ENCODE results near the gene IZUMO4.

Gene IZUMO4

DNA sequence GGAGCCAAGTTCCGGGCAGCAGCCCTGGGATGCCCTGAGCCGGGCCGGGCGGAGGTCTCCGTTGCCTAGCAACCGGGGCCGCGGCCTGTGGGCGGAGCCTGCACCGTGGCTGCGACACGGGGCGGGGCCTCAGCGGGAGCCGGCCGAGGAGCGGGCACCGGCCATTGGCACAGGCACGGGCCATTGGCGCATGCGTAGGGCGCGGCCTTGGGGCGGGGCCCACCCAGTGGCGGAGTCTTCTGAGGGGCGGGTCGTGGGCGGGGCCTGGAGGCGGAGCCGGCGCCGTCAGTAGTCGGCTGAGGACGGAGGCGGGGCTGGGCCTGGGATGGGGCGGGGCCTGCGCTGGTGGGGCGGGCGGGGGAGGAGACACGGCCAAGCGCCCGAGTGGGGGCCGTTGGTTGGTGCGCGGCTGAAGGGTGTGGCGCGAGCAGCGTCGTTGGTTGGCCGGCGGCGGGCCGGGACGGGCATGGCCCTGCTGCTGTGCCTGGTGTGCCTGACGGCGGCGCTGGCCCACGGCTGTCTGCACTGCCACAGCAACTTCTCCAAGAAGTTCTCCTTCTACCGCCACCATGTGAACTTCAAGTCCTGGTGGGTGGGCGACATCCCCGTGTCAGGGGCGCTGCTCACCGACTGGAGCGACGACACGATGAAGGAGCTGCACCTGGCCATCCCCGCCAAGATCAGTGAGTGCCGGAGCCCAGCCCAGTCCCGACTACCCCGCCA is at the start of gene IZUMO4:
TSS of gene IZUMO4 (plus strand) at position 436 of the 723 bp plus-strand sequence. CDS start at position 467, 31 bp downstream.
- DNase-seq (ENCODE audit: low read depth) = peak; percentile 99

- no peak for DNase-seq (ENCODE audit: low read depth)
Observed at GRCh38 chr19:2047076-2047448, 49.7 kb upstream of the IZUMO4 start.

- DNase-seq (ENCODE audit: low read depth) = no peak
Observed at GRCh38 chr19:2047449-2048103, 49.1 kb upstream of the IZUMO4 start.

DNA sequence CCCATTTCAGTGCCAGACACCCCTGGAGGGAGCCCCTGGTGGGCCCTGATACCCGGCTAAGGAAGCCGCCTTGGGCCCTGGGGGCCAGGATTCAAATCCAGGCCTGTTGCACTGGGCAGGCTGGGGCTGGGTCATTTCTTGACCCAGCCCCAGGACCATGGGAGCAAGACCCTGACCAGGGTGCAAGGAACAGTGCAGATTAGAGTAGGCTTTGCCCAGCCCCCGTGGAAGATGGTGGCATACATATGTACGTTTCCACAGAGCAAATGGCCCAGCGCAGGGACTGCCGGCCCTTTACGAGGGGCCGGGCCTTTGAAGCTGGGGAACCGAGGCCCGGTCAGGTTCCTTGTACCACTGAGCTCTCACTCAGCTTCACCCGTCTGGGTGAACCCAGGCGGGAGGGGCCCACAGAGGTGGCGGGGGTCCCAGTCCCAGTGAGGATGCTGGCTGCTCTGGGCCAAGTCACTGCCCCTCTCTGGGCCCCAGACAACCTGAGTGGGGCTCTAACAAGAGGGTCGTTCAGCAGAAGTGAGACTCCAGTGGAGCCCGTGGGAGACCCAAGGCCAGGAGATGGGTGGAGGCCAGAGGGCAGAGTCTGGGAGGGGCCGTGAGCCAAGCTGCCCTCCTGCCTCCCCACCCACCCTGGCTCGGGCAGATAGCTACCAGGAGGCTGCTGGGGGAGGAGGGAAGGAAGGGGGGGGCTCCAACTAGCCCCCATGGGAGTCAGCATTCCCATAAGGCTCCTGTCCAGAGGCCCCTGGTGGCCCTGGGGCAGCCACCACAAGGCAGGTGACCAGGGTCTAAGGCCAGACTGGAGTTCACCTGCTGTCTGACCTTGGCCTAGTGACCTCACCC is 48.4 kb upstream of the IZUMO4 start:
- DNase-seq (ENCODE audit: low read depth) = no peak

DNA sequence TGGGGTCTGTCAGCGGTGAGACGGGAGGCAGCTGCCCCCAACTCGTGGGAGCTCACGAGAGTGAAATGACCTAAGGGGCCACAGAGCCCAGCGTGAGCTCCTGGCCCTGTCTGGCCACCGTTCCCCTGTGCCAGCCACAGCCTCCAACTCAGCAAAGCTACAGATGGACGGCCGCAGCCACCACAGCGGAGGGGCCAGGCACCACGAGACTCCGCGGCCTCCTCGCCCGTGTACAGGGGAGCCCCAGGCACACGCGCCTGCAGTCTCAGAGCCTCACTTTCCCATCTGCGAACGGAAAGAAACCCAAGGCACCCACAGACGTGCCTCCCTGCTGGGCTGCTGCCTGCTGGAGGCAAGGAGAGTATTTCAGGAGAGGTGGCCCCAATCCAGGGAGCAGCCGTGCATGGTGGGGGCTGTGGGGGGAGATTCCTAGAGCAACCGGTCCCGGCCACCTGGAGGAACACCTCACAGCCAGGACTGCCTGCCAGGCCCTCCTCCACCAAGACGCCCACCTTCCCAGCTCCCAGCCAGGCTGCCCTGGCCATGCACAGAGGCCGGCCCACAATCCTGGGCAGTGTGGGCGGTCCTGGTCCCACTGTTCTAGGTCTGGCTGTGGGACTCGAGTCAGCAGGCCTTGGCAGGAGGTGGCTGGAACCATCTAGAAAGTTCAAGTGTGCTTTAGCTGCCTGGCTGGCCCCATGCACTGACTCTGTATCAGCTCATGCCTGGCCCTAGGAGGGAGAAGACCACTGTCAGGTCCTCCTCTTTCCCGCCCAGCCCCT is 47.6 kb upstream of the IZUMO4 start:
- DNase-seq (ENCODE audit: low read depth) = no peak

GRCh38 chr19:2049741-2050348 is 46.9 kb upstream of the IZUMO4 start:
- no peak for DNase-seq (ENCODE audit: low read depth)

DNA sequence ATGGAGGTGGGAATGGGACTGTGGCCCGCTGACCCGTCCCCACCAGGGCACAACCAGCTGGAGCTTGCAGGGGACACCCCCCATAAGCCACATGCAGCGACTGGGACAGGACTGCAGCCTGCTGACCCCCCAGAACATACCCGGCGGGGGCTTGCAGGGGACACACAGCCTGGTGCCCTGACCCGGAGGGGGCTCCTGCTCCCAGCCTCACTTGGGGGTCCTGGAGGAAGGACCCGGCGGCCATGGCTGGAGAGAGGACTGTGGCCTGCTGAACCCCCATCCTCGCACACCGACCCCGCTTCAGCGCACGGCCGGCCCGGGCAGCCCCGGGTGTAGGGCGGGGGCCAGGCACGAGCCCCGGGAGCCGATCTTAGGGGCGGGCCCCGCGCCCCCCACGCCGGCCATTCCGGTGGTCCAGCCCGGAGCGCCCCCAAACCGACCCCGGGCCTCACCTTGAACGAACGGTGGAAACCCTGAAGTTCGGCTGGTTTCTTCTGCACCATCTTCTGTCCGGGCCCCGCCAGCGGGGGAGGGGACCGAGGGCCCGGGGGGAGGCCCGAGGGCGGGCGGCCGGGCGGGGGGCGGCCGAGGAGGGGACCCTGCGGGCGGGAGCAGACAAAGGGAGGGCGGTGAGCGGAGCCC is 46.2 kb upstream of the IZUMO4 start:
- DNase-seq (ENCODE audit: low read depth) = no peak

DNA sequence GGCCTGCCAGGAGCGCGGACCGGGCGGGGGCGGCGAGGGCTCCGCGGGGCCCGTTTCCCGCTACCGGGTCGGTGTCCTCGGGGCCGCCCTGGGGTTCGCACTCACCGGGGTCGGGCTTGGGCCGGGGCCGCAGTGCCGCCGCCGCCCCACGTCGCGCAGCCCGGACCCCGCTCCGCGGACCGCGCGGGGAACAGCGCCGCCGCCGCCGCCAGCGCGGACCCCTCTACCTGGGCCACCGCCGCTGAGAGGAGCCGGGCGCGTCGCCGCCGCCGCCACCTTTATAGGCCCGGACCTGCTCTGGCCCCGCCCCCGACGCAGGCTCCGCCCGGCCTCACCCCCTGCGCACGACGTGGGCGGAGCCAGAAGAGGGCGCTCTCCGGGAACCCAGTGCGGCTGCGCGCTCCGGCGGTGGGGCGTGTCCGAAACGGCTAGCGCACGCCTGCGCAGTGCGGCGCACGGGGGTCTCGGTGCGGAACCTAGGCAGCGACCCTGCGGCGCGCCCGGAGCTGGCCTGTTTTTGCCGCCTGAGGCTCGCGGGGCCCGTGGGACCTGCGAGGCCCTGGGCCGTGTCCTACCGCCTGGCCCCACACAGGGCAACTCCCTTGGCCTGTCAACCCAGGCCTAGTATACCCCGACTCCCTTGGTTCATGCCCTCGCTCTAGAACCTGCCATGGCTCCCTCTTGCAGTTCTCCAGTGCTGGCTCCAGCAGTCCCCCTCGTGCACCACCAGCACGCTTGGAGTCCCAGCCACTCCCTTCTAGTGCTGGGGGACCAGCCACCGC is 45.5 kb upstream of the IZUMO4 start, which contains the start of gene MKNK2:
TSS of gene MKNK2 (minus strand) at position 254 of the 782 bp plus-strand sequence. CDS start 393 bp downstream, outside the sequence.
- peak; percentile 94 for DNase-seq (ENCODE audit: low read depth)

DNA sequence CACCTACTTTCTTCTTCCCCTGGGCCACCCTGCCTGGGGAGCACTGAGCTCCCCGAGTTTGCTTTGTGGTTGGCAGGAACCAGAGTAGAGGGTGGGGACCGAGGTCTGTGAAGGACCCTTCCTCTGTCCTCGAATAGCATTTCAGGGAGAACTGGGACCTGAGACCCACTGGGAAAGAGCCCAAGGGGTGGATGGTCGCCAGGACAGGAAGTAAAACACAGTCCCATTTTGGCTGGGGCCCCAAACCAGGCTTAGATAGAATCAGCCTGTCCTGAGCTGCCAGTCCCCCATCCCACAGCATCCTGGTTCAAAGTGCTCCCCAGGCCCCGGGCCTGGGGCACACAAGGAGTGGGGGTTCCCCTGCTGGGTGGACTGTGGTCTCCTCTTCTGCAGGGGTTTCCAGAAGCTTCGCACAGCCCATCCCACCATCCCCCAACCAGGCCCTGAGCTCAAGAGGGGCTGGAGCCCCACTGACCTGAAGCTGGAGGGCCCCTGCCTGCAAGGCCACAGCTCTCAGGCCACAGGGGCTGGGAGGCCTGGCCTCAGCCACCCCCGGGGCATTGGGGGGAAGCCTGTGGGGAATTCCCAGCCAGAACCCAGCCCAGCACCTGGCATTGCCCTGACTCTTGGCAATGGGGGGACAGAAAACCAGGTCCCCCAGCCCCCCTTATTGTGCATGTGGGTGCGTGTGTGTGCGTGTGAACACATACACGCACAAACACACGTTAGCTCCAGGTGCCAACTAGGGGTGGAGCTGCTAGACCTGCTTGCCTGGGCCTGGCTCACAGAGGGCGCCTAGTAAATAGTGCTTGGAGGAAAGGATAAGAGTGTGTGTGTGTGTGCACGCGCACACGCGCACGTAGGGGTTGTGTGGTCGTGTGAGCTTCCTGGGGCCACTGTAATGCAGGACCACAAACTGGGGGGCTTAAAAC is 44.7 kb upstream of the IZUMO4 start:
- no peak for DNase-seq (ENCODE audit: low read depth)

GRCh38 chr19:2053601-2054389 is 42.9 kb upstream of the IZUMO4 start:
- DNase-seq (ENCODE audit: low read depth) = no peak

GRCh38 chr19:2054763-2055162 is 42.0 kb upstream of the IZUMO4 start:
- no peak for DNase-seq (ENCODE audit: low read depth)

- no peak for DNase-seq (ENCODE audit: low read depth)
Observed at GRCh38 chr19:2055931-2056836, 40.5 kb upstream of the IZUMO4 start.

- DNase-seq (ENCODE audit: low read depth) = no peak
Observed at GRCh38 chr19:2056837-2057192, 39.9 kb upstream of the IZUMO4 start.

GRCh38 chr19:2057484-2058469 is 38.9 kb upstream of the IZUMO4 start:
- DNase-seq (ENCODE audit: low read depth) = no peak

DNA sequence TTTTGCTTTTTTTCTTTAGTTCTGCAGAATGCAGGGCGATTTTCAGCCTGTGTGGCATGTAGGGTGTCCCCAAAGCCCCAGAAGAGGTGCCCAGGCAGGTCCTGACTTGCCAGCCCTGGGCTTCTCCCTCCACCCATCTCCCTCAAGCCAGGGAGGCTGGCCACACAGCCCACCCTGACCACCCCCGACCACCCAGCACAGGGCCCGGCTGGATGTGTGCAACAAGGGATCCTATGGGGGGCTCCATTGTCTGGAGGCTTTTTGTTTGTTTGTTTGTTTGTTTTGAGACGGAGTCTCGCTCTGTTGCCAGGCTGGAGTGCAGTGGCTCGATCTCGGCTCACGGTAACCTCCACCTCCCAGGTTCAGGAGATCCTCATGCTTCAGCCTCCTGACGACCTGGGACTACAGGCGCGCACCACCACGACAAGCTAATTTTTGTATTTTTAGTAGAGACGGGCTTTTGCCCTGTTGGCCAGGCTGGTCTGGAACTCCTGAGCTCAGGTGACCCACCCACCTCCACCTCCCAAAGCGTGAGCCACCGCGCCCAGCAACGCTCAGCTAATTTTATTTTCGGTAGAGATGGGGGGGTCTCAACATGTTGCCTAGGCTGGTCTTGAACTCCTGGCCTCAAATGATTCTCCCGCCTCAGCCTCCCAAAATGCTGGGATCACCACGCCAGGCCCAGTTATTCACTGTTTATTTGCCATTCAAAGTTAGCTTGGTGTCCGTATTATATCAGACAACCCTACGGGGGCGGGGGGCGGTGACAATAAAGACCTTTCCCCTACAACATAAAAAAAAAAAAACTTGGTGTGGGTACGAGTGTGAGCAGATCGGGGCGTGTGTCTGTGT is 37.9 kb upstream of the IZUMO4 start:
- no peak for DNase-seq (ENCODE audit: low read depth)
